HG03460 (cell line): ENCODE results near the gene NOC2L.
"Not testable (repeated sequence)": the region's sequence is repeated elsewhere in the genome, so short reads cannot be mapped to it uniquely, and the experiment has no call there.

Experiments
- ATAC-seq: cut with Tn5 transposase; IDR thresholded peaks from one replicate; pipeline ENCODE4 v1.9.1; 2021; ENCODE audit not compliant: unreplicated experiment

The NOC2L gene

DNA sequence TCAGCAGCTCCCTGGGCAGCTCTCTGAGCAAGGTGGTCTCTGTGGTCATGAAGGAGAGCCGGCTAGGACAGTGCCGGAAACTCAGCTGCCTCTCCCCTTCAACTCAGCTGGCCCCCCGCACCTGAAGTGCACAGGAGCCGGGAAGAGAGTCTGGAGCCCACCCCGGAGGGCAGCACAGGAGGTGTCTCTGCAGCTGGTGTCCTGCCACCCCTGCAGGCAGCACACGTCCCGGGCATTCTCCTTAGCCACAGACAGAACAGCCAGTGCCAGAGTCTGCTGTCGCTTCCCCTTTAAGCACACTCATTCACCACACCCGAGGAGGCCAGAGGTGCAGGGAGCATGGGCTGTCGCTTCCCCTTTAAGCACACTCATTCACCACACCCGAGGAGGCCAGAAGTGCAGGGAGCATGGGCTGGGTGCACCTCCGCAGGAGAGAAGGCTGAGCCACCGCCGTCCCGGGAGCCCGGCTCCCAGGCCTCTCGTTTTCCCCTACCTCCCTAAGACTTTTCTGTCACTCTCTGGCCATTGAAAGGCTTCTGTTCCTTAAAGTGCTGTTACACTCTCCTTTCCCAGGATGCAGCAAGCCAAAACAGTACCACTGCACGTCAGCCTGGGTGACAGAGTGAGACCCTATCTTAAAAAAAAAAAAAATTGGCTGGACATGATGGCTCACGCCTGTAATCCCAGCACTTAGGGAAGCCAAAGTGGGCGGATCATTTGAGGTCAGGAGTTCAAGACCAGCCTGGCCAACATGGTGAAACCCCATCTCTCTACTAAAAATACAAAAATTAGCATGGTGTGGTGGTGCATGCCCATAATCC, 52.2 kb downstream of the NOC2L start:
- ATAC-seq, result no peak

- no peak for ATAC-seq
These were observed 53.1 kb downstream of the NOC2L start for GRCh38 chr1:905811-906599.

DNA sequence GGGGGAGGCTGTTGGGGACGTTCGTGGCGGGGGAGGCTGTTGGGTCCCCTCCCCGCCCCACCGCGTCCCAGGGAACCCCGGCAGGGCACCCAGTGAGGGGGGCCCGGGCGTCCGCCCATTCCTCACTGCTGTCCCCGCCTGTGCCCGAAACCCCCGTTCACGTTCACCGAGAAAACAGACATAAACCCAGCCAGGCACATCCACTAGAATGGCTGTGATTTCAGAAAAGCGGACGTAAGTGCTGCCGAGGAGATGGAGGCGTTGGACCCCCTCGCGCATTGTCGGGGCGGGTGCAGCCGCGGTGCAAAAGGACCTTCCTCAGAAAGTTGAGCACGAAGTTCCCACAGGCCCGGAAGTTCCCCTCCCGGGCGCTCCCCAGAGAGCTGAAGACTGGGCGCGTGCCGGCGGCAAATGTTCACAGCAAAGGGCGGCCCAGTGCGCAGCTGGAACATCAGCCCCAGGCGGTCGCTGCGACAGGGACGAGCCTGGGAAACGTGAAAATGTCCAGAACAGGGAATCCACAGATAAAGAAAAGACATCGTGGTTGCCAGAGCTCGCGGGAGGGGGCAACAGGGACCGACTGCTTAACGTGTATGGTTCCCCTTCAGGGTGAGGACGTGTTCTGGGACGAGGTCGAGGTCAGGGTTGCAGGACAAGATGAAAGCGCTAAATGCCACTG, 53.8 kb downstream of the NOC2L start:
- peak; percentile 35 for ATAC-seq

DNA sequence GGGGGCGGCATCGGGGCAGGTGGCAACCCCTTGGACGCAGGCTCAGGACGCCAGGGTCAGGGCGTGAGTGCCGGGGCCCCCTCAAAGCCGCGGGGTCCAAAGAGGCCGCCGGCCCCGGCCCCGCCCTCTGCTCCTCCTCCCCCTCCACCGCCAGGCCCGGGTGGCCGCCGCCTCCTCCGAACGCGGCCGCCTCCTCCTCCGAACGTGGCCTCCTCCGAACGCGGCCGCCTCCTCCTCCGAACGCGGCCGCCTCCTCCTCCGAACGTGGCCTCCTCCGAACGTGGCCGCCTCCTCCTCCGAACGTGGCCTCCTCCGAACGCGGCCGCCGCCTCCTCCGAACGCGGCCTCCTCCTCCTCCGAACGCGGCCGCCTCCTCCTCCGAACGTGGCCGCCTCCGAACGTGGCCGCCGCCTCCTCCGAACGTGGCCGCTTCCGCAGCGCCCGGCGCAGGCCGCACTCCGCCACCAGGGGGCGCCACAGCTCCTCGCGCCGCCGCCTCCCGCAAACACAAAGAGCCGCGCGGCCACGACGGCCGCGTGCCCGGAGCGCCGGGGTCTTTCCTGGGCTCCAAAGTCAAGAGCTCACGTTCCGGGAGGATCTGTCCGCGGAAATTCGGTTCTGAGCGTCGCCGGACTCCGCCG, 54.6 kb downstream of the NOC2L start:
- peak; percentile 49 for ATAC-seq

DNA sequence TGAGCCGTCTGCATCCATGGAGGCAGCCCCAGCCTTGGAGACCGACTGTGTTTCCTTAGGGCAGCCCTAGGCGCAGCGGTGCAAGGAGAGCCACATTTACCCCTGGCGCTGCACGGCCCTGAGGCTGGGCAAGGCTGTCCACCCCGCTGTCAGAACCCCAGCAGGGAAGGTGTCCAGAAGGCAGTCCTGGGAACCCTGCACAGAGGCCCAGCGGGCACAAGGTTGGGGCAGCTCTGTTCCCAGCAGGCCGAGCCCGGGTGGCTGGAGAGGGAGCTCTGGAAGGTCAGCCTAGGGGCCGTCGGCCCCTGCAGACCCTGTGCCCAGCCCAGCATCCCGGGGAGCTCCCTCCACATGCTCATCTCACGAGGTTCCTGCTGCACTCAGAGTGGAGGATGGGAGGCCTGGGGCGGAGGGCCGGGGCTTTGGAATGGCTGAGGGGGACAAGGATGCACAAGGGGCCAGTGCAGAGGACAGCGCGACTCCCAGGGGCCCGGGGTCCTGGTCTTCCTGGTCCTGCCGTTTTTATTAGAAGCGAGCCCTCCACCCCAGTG, 55.3 kb downstream of the NOC2L start:
- ATAC-seq, result no peak

DNA sequence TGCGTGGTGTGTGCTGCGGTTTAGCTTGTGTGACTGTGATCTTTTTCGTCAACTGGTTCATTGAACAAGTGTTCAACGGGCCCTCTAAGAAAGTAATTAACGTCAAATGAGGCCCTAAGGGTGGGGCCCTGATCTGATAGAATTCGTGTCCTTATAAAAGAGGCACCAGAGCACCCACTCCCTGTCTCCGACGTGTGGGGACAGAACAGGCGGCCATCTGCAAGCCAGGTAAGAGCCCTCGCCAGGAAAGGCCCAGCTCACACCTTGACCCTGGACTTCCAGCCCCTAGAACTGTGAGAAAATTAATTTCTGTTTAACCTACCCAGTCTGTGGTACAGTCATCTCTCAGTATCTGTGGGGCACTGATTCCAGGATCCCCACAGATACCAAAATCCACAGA, 55.8 kb downstream of the NOC2L start:
- no peak for ATAC-seq

DNA sequence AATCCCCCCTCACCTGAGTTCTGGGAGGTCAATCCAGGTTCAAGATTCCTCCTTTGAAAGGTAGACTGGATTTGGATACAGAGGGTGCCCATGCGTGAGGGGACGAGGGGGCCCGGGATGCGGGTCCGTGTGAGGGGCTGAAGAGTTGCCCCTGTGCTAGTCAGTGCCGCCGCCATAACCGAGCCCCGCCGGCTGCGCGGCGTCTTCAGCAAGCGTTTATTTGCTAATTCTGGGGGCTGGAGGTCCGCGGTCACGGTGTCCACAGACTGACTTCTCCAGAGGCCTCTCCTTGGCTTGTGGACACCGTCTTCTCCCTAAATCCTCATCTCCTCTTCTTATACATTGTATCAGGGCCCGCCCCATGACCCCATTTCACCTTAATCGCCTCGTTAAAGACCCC, 56.3 kb downstream of the NOC2L start:
- ATAC-seq, result no peak

GRCh38 chr1:901108-901859, 57.8 kb downstream of the NOC2L start:
- no peak for ATAC-seq

GRCh38 chr1:899636-900317, 59.3 kb downstream of the NOC2L start:
- no peak for ATAC-seq

DNA sequence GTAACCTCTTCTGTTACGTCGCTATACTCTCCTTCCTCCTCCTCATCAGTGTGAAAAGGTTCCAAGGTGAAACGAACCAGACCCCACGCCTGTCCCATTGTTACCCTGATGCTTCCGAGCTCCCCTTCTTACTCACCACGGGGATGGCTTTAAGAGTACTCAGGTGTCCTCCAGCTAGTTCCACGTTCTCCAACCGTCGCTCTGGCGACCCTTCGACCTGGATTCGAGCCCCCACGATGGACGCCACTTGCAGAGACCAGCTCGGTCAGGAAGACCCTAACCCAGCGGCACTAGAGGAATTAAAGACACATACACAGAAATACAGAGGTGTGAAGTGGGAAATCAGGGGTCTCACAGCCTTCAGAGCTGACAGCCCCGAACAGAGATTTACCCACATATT, 61.1 kb downstream of the NOC2L start:
- not testable (repeated sequence) for ATAC-seq

- ATAC-seq, result no peak
These were observed 61.8 kb downstream of the NOC2L start for GRCh38 chr1:897226-897625.
